HG03378 (cell line): Measurements from ENCODE around the gene NCOA5.
A peak's percentile ranks its signal among the peaks of the same experiment; 100 is the strongest.

ENCODE experiments used
- ATAC-seq: cut with Tn5 transposase; IDR thresholded peaks from one replicate; pipeline ENCODE4 v1.9.1; 2021; ENCODE audit warnings: mild to moderate bottlenecking, moderate library complexity; ENCODE audit not compliant: unreplicated experiment

NCOA5 gene

DNA sequence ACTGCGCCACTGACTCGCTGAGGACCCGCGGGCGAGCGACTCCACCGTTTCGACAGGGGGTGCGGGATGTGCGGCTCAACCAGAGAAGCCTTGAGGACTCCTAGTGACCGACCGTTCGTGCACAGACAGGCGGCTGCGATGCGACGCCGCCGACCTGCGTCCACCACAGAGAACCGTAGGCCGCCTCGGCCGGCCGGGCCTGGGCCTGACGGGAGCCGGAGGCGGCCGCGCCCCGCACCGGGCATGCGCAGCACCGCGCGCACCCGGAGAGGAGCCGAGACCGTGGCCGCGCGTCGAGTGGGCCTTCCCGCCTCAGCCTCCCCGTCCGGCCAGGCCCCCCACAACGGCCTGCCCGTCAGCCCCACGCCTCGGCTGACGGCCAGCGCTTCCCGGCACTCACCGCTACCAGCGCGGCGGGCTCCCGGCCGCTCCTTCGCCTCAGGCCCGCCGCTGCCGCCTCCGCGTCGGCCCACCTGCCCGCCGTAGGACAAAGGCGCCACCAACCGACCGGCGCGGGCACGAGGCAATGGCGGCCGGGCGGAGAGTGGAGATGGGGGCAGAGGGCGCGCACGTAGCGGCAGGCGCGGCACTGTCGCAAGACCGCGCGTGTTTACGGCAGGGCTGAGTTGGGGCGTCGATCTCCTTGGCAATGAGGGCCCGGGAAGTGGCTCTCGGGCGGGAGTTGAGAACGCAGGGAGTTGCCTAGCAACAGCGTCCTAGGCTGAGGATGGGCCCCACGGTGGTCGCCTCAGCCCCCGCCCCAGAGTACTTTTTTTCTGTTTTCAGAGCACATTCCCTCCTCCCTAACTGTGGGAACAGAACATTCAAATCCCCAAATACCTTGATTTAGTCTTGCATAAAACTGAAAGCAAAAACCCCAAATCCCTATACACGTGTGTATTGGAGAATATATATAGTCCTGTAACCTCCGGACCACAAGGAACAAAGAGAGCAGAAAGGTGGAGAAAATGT lies at the start of gene NCOA5:
NCOA5 (minus strand) TSS at position 546 of the 972 bp plus-strand sequence. CDS start 10,538 bp downstream, outside the sequence.
- ATAC-seq, result peak; percentile 70

DNA sequence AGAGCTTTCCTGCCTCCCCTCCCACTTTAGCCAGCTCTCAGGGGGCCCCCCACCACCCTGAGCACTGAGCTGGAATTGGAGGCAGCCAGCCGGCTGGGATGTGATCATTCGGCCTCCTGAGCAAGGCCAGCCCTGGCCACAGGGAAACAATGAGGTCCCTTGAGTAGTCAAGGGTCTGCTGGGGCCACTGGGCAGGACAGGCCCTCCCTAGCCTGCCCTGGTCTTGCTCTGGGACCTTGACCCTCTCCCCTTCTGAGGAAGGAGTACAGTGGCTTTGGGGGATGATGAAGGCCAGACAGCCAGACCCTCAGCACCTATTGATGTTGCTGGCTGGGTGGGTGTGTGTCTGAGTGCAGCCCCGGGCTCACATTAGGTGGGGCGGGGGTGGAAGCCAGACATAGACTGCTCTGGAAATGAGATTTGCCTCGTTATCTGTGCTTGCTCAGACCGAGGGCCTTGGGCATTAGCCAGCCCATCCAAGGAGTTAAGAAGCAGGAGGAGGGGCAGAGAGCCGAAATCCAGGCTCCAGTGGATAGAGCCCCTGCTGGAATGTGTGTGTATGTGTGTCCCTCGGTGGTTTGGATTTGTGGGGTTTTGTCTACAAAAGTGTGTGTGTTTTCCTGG lies 49.6 kb upstream of the NCOA5 start:
- no peak for ATAC-seq

DNA sequence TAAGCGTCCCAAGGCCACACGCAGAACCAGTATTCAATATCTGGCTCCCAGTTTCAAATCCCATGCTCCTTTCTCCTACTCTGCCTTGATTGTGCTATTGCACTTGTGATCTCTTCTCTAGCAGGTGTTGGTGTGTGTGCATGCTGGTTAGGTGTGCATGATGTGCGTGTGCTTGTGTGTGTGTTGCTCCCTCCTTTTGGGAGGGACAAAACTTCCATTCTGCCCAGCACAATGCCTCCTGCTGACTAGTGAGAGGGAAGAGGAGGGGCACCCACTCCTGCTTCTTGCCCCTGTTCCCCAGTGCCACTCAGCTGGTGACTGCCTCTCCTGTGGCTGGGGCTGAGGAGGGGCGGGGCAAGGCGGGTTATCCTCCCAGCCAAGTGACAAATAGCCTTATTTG lies 48.1 kb upstream of the NCOA5 start:
- ATAC-seq, result no peak

DNA sequence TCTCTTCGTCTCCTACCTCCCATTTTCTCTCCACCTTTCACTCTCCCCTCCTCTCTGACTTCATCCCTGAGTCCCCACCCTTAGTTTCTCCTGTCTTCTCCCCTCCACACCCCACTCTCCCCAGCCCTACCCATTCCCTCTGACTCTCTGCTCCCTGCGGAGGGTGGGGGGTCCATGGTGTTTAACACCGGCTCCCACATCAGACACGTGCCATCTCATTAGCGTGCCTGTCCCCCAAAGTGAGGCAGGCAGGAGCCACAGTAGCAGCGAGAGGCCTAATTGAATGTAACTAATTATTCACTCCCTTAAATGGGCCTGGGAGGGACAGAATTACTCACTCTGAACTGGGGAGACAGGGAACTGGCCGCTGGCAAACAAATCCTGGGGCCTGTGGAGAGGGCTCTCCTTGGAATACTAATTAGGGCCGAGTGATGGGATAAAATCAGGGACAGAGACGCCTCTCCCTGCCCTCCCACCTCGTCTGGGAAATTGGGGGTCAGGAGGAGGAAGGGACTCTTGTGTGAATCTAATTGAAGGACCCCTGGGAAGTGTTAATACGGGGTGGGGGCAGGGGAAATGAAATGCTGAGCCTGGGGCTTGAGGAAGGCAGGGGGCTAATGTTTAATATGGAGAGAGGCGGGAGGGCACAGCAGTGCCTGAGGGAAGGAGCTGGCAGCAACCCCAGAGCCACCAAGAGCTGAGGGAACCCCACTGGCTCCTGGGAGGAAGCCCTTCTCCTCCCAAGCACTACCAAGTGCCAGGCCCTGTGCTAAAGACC lies 46.3 kb upstream of the NCOA5 start:
- ATAC-seq, result no peak

DNA sequence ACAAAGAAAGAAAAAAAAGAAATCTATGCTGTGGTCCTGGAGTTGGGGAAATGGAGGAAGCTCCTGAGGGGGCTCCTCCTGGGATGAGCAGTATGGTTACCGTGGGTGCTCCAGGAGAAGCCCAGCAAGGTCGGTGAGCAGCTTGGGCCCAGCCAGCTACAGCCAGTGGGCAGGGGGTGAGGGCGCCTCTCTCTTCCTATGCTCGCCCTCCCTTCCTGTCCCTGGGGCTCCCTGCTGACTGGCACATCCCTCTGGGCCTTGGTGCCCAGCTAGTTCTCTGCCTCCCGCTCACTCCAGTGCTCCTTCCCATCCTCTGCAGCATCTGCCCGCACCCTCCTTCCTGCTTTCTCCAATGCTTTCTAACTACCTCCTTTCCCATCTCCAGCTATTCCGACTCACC lies 45.0 kb upstream of the NCOA5 start:
- no peak for ATAC-seq

DNA sequence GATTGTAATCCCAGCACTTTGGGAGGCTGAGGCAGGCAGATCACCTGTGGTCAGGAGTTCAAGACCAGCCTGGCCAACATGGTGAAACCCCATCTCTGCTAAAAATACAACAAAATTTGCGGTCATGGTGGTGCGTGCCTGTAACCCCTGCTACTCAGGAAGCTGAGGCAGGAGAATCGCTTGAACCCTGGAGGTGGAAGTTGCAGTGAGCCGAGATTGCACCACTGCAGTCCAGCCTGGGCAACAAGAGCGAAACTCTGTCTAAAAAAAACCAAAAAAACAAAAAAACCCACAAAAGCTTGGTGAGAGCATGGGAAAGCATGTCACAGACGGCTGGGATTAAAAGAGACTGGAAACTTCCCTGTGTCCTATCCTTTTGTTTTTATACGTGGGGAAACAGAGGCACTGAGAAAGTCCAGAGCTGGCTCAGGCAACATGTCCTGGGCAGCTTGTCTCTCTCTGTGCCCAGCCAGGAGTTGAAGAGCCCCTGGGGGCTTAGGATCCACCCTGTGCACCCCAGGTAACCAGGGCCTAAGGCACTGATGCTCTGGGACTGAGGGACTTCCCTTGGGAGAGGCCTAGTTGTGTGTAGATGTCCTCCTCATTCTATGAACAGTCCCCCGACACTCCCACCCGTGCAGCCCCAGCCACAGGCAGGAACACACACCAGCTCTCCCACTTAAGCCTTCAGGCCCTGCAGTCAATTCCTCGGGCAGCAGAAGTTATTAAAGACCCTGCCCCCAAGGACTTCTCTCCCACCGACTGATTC lies 44.3 kb upstream of the NCOA5 start:
- ATAC-seq, result no peak

DNA sequence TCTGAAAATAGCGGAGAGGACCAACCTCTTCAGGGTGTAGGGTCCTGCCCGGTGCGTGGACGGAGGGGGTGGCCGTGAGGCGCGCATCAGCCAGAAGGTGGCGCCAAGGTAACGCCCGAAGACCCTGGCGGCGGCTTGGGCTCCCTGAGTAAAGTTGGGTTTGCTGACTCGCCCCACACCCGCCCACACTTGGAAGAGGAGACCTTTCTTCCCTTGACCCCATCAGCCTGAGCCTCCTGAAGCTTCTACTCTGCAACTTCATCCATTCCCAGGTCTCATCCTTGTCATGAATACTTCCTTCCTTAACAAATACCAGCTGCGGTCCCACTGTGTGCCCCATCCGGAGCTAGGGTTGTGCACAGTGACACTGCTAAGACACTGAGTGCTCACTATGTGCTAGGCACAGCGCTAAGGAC lies 43.0 kb upstream of the NCOA5 start:
- ATAC-seq, result no peak

DNA sequence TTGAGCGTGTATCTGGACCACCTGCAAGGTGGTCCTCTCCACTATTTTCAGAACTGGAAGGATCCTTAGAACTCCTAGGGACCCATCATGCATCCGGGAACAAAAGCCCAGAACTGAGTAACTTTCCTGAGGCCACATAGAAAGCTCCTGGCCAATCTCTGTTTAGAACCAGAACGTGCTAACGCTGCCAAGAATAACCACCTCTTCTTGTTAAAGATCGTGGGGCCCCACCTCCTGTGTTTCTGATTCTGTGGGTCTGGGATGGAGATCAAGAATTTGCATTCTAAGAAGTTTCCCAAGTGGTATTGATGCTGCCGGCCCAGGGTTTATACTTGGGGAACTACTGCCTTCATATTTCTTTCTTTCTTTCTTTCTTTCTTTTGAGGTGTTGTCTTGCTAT lies 41.6 kb upstream of the NCOA5 start:
- no peak for ATAC-seq

DNA sequence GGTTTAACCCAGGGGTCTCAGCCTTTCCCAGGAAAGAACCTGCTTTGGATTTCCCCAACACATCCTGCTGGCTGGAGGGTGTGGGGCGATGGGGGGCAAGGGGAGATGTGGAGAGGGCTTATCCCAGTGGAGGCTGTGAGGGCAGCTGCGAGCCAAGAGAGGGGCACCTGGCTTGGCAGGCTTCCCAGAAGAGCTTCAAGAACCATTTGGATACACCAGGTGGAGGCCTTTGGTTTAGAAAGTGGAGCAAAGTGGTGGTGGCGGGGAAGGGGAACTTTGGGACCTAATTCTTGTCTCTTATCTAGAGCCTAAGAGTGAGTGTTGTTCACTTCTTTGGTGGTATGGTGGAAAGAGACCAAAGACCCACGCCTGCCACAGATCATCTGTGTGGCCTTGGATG lies 40.8 kb upstream of the NCOA5 start:
- ATAC-seq, result no peak

DNA sequence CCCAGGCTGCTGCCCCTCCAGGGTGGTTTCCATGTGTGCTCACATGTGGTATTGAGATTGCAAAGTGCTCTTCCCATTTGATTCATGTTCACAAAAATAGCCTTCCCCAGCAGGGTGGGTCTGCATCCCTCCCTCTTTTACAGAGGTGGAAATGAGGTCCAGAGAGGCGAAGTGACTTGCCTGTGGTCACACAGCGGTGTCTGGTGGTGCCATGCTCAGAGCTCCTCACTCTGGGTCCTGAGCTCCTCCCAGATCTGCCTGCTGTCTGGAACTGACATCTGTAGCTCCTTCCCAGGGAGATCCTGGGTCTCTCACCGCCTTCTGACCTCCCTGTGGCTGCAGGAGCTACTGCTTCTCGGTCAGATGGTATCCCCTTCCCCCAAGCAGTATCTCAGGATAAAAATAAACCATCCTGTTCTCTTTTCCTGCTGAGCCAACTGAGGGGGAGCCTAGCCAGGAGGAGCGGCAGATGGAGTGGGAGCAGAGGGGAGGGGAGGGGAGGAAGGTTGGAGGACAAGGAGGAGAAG lies 40.3 kb upstream of the NCOA5 start:
- no peak for ATAC-seq

DNA sequence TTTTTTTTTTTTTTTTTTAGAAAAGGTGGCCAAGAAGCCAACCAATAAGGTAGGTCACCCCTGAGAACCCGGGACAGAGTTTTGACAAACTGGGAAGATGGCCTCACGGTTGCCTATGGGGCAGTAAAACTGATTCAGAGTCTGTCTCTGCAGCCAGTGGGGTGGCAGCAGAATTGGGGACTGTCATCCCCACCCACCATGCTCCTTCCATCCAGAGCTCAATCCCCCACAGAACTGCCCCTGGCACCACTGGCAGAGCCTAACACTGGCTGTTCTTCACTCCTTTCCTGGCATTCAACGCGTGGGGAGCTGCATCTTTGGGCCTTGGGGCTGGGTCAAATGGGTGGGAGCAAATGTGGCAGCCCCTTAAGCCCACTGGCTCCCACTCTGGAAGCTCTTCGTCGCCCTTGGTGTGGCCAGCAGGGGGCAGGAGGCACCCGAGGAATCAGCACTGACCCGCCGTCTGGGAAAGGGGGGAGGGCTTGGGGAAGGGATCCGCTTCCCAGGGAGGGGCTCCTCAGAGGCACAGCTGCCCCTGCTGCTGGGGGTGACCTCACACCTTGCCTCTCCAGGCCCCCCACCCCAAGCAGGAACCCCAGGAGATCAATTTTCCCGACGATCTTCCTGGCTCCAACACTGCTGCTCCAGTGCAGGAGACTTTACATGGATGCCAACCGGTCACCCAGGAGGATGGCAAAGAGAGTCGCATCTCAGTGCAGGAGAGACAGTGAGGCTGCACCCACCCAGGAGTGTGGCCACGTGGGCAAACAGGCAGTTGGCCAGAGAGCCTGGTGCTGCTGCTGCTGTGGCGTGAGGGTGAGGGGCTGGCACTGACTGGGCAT lies 38.8 kb upstream of the NCOA5 start:
- ATAC-seq, result no peak

DNA sequence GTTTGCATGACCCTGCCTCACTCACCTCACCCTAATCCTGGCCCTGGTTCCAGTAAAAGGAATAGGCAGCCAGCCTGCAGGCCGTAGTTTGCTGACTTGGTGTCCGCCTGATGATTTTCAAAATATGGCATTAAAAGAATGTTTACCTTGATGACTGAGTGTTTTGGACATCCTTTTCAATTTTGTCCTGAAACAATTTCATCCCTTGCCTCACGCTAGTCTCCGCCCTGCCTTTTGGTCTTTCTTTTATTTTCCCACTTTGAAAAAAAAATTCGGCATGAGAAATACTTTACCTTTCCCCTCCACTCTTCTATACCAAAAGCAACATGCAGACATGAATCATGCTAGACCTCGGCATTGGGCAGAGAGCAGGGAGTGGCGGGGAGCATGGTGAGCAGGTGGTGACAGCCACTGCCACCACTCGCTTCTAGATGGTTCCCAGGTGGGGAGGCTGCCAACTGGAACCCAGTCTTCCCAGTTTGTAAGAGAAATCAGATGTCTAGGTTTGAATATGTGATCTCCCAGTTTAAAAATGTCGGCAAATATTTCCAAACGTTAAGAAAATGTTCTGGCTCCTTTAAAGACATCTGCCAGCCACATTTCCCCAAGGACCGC lies 37.7 kb upstream of the NCOA5 start:
- no peak for ATAC-seq

DNA sequence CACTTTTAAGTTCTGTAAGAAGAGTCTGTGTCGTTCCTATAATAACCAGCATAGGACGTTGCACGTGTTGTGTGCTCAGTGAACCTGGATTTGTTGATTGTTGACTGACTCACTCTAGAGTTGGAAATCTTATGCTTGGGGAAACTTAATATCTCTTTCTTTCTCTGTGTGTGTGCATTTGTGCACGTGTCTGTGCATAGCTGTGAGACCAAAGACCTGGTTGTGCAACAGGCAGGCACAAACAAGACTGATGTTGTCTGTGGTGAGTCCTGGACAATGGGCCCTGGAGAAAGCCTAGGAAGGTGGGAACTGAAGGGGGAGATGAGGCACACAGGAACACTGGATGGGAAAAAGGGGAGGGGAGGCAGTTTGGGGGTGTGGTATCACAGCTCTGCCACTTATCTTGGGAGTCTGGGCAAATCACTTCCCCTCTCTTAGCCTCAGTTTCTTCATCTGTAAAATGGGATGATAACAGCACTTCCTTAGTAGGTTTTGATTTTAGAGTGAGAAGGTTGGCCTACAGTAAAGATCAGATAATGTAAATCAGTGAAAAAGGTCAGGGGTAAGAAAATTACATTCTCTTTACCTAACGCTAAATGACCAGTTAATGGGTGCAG lies 36.8 kb upstream of the NCOA5 start:
- ATAC-seq, result no peak

DNA sequence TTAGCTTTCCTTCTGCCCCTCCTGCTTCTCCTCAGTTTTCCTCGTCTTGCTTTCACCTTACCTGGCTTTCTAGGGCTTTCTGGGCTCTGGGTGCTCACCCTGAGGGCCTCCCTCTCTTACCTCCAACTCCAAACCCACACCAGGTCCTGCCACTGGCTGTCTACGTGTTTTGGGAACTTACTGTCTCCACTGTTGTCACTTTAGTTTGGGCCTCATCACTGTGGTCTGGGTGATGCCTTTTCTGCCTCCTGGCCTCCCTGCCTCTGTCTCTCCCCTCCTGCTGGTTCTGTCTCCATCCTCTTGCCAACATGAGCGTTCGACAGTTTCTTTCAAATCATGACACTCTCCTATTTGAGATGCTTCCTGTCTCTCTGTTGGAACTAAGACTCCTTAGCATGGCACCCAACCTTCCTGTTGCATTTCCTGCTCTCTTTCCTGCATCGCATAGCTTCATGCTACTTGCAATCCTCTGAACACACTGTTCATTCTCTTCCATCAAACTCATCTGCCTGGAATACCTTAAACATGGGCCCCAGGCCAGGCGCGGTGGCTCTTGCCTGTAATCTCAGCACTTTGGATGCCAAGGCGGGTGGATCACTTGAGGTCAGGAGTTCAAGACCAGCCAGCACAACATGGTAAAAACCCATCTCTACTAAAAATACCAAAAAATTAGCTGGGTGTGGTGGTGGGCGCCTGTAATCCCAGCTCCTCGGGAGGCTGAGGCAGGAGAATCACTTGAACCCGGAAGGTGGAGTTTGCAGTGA lies 33.9 kb upstream of the NCOA5 start:
- no peak for ATAC-seq

DNA sequence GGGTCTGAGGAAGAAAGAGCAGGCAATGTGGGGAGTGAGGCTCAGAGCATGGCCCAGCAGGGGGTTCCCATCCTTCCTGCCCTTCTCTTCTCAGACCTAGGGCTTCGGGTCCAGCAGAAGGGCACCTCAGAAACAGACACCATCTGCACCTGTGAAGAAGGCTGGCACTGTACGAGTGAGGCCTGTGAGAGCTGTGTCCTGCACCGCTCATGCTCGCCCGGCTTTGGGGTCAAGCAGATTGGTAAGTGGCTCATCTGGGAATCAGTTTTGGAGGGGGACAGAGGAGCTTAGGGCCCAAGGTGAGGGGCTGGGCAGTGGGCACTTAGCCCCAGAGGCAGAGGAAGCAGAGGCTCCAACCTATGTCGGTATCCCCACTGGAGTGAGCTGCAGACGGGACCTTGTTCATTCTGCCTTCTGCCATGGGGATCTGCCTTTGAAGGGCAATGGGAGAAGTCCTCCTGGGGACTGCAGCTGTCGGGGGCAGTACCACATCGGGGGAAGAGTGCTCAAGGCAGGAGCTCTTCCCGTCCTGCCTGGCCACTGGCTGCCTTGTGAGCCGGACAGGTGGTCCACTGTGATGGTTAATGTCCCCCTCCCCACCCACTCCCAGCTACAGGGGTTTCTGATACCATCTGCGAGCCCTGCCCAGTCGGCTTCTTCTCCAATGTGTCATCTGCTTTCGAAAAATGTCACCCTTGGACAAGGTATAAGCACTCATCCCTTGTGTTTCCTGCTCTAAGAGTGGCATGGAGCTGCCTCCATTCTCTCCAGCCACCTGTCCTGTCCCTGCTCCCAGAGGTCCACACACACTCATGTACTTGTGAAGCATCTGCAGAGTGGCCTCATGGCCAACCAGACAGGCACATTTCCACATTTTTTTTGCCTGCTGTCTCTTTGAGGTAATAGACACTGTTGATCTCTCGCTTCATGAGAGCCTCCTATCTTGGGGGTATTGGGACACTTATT lies 33.0 kb upstream of the NCOA5 start:
- ATAC-seq, result no peak

DNA sequence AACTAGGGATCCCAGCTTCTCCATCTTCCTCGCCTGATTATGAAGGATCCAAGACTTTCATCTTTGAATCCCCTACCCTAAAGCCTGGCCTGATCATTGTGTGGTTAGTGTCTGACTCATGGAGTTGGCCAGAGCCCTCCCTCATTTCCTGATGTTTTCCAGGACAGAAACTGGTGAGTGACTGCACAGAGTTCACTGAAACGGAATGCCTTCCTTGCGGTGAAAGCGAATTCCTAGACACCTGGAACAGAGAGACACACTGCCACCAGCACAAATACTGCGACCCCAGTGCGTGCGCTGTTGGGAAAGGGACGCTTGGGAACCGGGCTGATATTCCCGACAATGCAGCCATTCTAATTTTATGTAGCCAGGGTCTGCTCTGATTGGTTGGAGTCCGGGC lies 32.3 kb upstream of the NCOA5 start:
- no peak for ATAC-seq
